B cell (primary cell): Measurements from ENCODE around the gene ARHGEF7. TPM values are rescaled to one million over a fixed set of nuclear protein-coding genes. Genes with fewer than 3 reads are reported as not detected.
A peak's percentile ranks its signal among the peaks of the same experiment; 100 is the strongest.

Experiments used
- ATAC-seq: fragments of 200-7000 bp; cut with Tn5 transposase; one replicate; pipeline ENCODE4 v1.10.0; 2021; ENCODE audit warnings: low read depth, mild to moderate bottlenecking, moderate number of reproducible peaks, moderate library complexity
- CTCF ChIA-PET: fragments of 350-600 bp; sonication (Branson Sonifier 250); formaldehyde crosslinking; loops from one replicate; lab custom pipeline; 2021; ENCODE audit warnings: antibody characterized with exemption, inconsistent platforms; lab: Charles Lee
- POLR2A ChIA-PET: fragments of 350-600 bp; sonication (Branson Sonifier 250); formaldehyde crosslinking; loops from one replicate; lab custom pipeline; 2021; ENCODE audit warnings: antibody characterized with exemption; lab: Charles Lee
- DNase-seq: peaks from one replicate; pipeline ENCODE4 v3.0.0; 2013
- H2AFZ ChIP-seq: 2 replicates; pipeline ENCODE4 v1.6.1; 2012; ENCODE audit warnings: mild to moderate bottlenecking, low read depth, low read length; ENCODE audit not compliant: insufficient read depth, poor library complexity, severe bottlenecking
- H3K27ac ChIP-seq, 2 donors: 1 replicate in 1 of 2; 2 replicates in 1 of 2; pipeline ENCODE4 v1.5.1; 2012 to 2013; ENCODE audit warnings: low read length in 2 of 2, mild to moderate bottlenecking in 2 of 2, moderate library complexity in 1 of 2
- H3K27me3 ChIP-seq, 4 experiments: fragments of 200-600 bp in 1 of 4; sonication (generic) in 1 of 4; replicated peaks in 1 of 4; 1 replicate in 2 of 4; 2 replicates in 2 of 4; pipeline versions ENCODE4 v1.6.1 to v1.7.0; 2013 to 2016; ENCODE audit warnings: low read length in 3 of 4, mild to moderate bottlenecking in 2 of 4, mixed read lengths in 1 of 4, moderate library complexity in 1 of 4; ENCODE audit not compliant: insufficient read depth in 4 of 4, control insufficient read depth in 3 of 4; ENCODE audit errors: control extremely low read depth in 1 of 4
- H3K36me3 ChIP-seq, 2 experiments: replicated peaks in 1 of 2; 1 replicate in 1 of 2; 2 replicates in 1 of 2; pipeline versions ENCODE4 v1.6.1 to v1.7.1; 2013; ENCODE audit warnings: low read length in 1 of 2; ENCODE audit not compliant: insufficient read depth in 2 of 2, control insufficient read depth in 1 of 2; ENCODE audit errors: control extremely low read depth in 1 of 2, extremely low read depth in 1 of 2
- H3K4me1 ChIP-seq, 2 donors: fragments of 200-600 bp in 1 of 2; sonication (generic) in 1 of 2; 1 replicate in 1 of 2; 2 replicates in 1 of 2; pipeline versions ENCODE4 v1.5.1 to v1.6.1; 2013 to 2017; ENCODE audit warnings: low read length in 2 of 2; ENCODE audit not compliant: control insufficient read depth in 2 of 2, insufficient read depth in 2 of 2
- H3K4me2 ChIP-seq: replicated peaks from 2 replicates; pipeline ENCODE3; 2012; ENCODE audit warnings: mild to moderate bottlenecking, low read depth, low read length; ENCODE audit not compliant: poor library complexity, severe bottlenecking
- H3K4me3 ChIP-seq, 5 experiments: fragments of 200-600 bp in 1 of 5; sonication (generic) in 1 of 5; 1 replicate in 3 of 5; 2 replicates in 2 of 5; pipeline versions ENCODE4 v1.5.1 to v1.7.0; 2011 to 2016; ENCODE audit warnings: low read length in 4 of 5, mild to moderate bottlenecking in 4 of 5, low read depth in 2 of 5, control low read depth in 1 of 5, moderate library complexity in 1 of 5; ENCODE audit not compliant: insufficient read depth in 1 of 5; ENCODE audit errors: control extremely low read depth in 1 of 5, extremely low read depth in 1 of 5
- H3K79me2 ChIP-seq: fragments of 200-600 bp; sonication (generic); one replicate; pipeline ENCODE4 v1.6.0; 2016; ENCODE audit warnings: low read length; ENCODE audit not compliant: control insufficient read depth, insufficient read depth
- H3K9ac ChIP-seq: fragments of 200-600 bp; sonication (generic); 2 replicates; pipeline ENCODE4 v1.6.1; 2017; ENCODE audit warnings: mild to moderate bottlenecking, low read length, moderate library complexity
- H3K9me3 ChIP-seq, 3 donors: one replicate each; pipeline versions ENCODE4 v1.6.1 to v1.7.1; 2013; ENCODE audit warnings: low read length in 2 of 3; ENCODE audit not compliant: control insufficient read depth in 2 of 3, insufficient read depth in 1 of 3; ENCODE audit errors: control extremely low read depth in 1 of 3
- H4K20me1 ChIP-seq: 2 replicates; pipeline ENCODE4 v1.6.0; 2012; ENCODE audit warnings: mild to moderate bottlenecking, low read length; ENCODE audit not compliant: insufficient read depth, control insufficient read depth, poor library complexity, severe bottlenecking
- H3K27ac Mint-ChIP-seq: one replicate; pipeline ENCODE4 v1.8.0; 2021; ENCODE audit warnings: mixed read lengths
- H3K27me3 Mint-ChIP-seq: one replicate; pipeline ENCODE4 v1.8.0; 2021; ENCODE audit warnings: mixed read lengths
- H3K4me1 Mint-ChIP-seq: one replicate; pipeline ENCODE4 v1.8.0; 2021; ENCODE audit warnings: mixed read lengths
- H3K4me3 Mint-ChIP-seq: one replicate; pipeline ENCODE4 v1.8.0; 2021; ENCODE audit warnings: mixed read lengths
- H3K9me3 Mint-ChIP-seq: one replicate; pipeline ENCODE4 v1.8.0; 2022; ENCODE audit warnings: mixed read lengths; ENCODE audit not compliant: insufficient read depth
- EZH2 ChIP-seq: IDR thresholded peaks from 2 replicates; pipeline ENCODE4 v1.6.1; 2012; ENCODE audit warnings: borderline replicate concordance, low read depth, mild to moderate bottlenecking, moderate library complexity, low read length; ENCODE audit not compliant: insufficient read depth, poor library complexity, severe bottlenecking
- WGBS: methylation state at CpG from one replicate; pipeline ENCODE4 v1.1.5; 2013; ENCODE audit warnings: missing lambda C conversion rate; ENCODE audit not compliant: insufficient coverage; 5-methylcytosine and 5-hydroxymethylcytosine counted together
- intact Hi-C: fragments of 100-400 bp; cut with micrococcal nuclease; formaldehyde crosslinking; loops from one replicate; pipeline ENCODE4 v1.10.0; 2022
- polyA plus RNA-seq: library from polyadenylated mRNA; depleted of rRNA; stranded (reverse); fragments of >200 nt; gene quantifications from 2 replicates; pipeline ENCODE4 v1.2.3, GENCODE V29; 2012
- total RNA-seq, 2 donors: library from RNA; stranded (reverse); fragments of 120-200 nt in 1 of 2; gene quantifications; 1 replicate in 1 of 2; 2 replicates in 1 of 2; pipeline versions ENCODE4 v1.2.3 to v1.2.4, GENCODE V29; 2013 to 2022
- TF ChIP-seq, protein P1 (sequence below): fragments of 200-600 bp; IDR thresholded peaks from one replicate; pipeline ENCODE4 v1.8.0; 2022; ENCODE audit warnings: antibody characterized with exemption, mild to moderate bottlenecking

Gene ARHGEF7
- total and polyA plus RNA-seq, 2 donors (not counting 1 experiment from before 2014, with no cell fraction given): 62.3 to 125 TPM

DNA sequence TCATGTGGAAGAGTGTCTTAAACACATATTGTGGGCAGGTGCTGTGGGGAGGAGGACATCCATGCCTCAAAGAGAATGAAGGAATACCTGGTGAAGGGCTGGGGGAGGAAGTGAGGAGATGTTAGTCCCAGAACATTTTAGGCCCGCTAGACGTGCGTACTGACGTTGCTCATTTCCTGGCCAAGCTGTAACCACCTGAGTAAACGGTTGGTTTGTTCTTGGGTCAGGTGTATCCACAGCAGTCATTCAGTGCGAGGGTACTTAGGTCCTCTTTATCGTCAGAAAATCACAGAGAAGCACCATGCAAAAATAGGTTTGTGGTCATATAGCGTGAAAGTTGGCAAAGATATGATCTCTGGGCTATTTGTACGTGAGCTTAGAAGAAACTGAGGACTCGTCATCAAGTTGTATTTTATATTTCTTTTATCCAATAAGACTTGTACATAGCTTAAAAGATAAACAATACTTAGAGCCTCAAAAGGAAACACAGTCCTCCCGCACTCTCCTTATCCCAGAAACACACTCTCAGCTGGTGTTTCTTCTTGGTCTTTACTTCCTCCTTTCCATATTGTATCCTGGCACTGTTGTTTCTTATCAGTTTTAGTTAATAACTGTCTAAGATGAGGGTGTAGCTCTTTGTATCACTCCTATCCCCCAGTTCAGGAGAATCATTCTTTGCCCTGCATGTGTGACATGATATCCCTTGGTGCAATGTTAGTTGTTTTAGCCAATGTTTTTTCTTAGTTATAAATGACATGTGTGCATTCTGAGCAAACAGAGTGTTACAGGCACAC is 52.0 kb downstream of the ARHGEF7 start:
- ChIA-PET CTCF (interaction anchor here (1.0 to 1.4 kb wide), 3 partner anchors 12 to 99 kb away, joined by 3 to 4 read pairs (median 3); no protein-coding TSS in a partner anchor), POLR2A (no interaction called here)
- H3K9ac ChIP-seq: no peak overlapping the region
- no peak overlapping the region for H2AFZ ChIP-seq
- H4K20me1 ChIP-seq: peaks cover 66% of the 10 kb centered on the region
- TF ChIP-seq EZH2: no peak
- peaks cover 0 to 20% of the 10 kb centered on the region in 2 experiments for H3K36me3 ChIP-seq
- no peaks in the 10 kb centered on the region for H3K9me3 ChIP-seq
- DNase-seq (peak; percentile 71), ATAC-seq (peak; percentile 60)
- peaks cover 48 to 64% of the 10 kb centered on the region in 2 donors for H3K4me1 ChIP-seq
- intact Hi-C loops: no loop called here
- H3K4me2 ChIP-seq: peak overlapping the region; percentile 43
- no peaks in the 10 kb centered on the region for H3K27me3 Mint-ChIP-seq
- H3K79me2 ChIP-seq: peaks cover 99% of the 10 kb centered on the region
- peaks cover 82% of the 10 kb centered on the region for H3K4me1 Mint-ChIP-seq
- peak overlapping the region; percentile 64 for H3K4me3 Mint-ChIP-seq
- peak overlapping the region; percentile 48 to 50 for H3K27ac ChIP-seq
- WGBS: 14% methylated on average over 6 of the region's 11 CpGs
- no peaks in the 10 kb centered on the region for H3K9me3 Mint-ChIP-seq
- no peaks in the 10 kb centered on the region for H3K27me3 ChIP-seq
- no peak overlapping the region for H3K4me3 ChIP-seq
- peak overlapping the region; percentile 74 for H3K27ac Mint-ChIP-seq

DNA sequence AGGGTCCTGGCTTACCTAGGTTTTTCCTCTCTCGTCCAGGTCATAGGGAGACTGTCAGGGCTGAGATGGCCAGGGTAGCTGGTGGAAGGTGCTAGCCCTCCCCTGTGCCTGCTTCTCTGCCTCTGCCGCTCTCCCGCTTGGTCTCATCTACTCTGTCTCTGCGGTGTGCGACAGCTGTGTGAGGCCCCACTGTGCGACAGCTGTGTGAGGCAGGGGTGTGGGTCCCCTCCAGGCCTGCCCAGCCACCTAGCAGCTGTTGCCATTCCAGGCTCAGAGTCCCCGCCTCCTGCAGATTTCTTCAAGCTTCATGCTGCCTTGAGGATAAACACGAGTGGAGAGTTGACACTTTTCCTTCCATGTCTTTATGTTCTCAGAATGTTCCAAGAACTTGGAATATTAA is 53.0 kb downstream of the ARHGEF7 start:
- Histone ChIP-seq H3K27ac (no peak overlapping the region), H4K20me1 (peaks cover 61% of the 10 kb centered on the region), H2AFZ (no peak overlapping the region), H3K27me3 (no peaks in the 10 kb centered on the region), H3K9me3 (no peaks in the 10 kb centered on the region), H3K4me3 (no peak overlapping the region), H3K9ac (no peak overlapping the region), H3K79me2 (peaks cover 99% of the 10 kb centered on the region), H3K36me3 (peaks cover 0 to 29% of the 10 kb centered on the region in 2 experiments), H3K4me2 (no peak overlapping the region), H3K4me1 (peaks cover 38 to 55% of the 10 kb centered on the region in 2 donors)
- ATAC-seq: no peak
- intact Hi-C loops: no loop called here
- H3K27me3 Mint-ChIP-seq: no peaks in the 10 kb centered on the region
- peaks cover 76% of the 10 kb centered on the region for H3K4me1 Mint-ChIP-seq
- no peak for TF ChIP-seq EZH2
- TF ChIP-seq, protein P1, sequence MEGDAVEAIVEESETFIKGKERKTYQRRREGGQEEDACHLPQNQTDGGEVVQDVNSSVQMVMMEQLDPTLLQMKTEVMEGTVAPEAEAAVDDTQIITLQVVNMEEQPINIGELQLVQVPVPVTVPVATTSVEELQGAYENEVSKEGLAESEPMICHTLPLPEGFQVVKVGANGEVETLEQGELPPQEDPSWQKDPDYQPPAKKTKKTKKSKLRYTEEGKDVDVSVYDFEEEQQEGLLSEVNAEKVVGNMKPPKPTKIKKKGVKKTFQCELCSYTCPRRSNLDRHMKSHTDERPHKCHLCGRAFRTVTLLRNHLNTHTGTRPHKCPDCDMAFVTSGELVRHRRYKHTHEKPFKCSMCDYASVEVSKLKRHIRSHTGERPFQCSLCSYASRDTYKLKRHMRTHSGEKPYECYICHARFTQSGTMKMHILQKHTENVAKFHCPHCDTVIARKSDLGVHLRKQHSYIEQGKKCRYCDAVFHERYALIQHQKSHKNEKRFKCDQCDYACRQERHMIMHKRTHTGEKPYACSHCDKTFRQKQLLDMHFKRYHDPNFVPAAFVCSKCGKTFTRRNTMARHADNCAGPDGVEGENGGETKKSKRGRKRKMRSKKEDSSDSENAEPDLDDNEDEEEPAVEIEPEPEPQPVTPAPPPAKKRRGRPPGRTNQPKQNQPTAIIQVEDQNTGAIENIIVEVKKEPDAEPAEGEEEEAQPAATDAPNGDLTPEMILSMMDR: no peak
- DNase-seq: no peak
- H3K27ac Mint-ChIP-seq: no peak overlapping the region
- POLR2A ChIA-PET: no interaction called here
- CTCF ChIA-PET: no interaction called here
- WGBS: 98% methylated on average over 8 of the region's 8 CpGs
- no peak overlapping the region for H3K4me3 Mint-ChIP-seq
- H3K9me3 Mint-ChIP-seq: no peaks in the 10 kb centered on the region
